GM19239 (cell line): Measurements from ENCODE around the gene TYRO3.
"Not testable (repeated sequence)": the region's sequence is repeated elsewhere in the genome, so short reads cannot be mapped to it uniquely, and the experiment has no call there.

ENCODE experiments used
- DNase-seq: peaks from one replicate; pipeline ENCODE4 v3.0.0; 2011; ENCODE audit warnings: low spot score; ENCODE audit not compliant: insufficient read length
- FAIRE-seq: peaks from 2 replicates; lab custom pipeline; 2011; peaks lifted over from hg19 to GRCh38; lab: Jason Lieb, UNC

The TYRO3 gene

GRCh38 chr15:41569232-41569631 lies 10.2 kb downstream of the TYRO3 start:
- FAIRE-seq = not testable (repeated sequence)

GRCh38 chr15:41570764-41571163 lies 11.8 kb downstream of the TYRO3 start:
- no peak for DNase-seq

More at GRCh38 chr15:41569232-41569631, 10.2 kb downstream of the TYRO3 start:
- not testable (repeated sequence) for DNase-seq

GRCh38 chr15:41571948-41572347 lies 12.9 kb downstream of the TYRO3 start:
- DNase-seq (no peak), FAIRE-seq (no peak)

More at GRCh38 chr15:41570764-41571163, 11.8 kb downstream of the TYRO3 start:
- FAIRE-seq = no peak

GRCh38 chr15:41572866-41573265 lies 13.9 kb downstream of the TYRO3 start:
- DNase-seq (no peak), FAIRE-seq (no peak)

- FAIRE-seq (no peak), DNase-seq (no peak)
These were observed 14.4 kb downstream of the TYRO3 start for GRCh38 chr15:41573396-41573795.

GRCh38 chr15:41574158-41574557 lies 15.1 kb downstream of the TYRO3 start:
- DNase-seq = no peak
- FAIRE-seq = no peak

- DNase-seq (no peak), FAIRE-seq (no peak)
These were observed 16.3 kb downstream of the TYRO3 start for GRCh38 chr15:41575282-41575681.

- no peak for DNase-seq
- FAIRE-seq = no peak
These were observed 19.1 kb downstream of the TYRO3 start for GRCh38 chr15:41577863-41578735.

- FAIRE-seq = no peak
- no peak for DNase-seq
These were observed 19.8 kb downstream of the TYRO3 start for GRCh38 chr15:41578736-41579383.

GRCh38 chr15:41581110-41581509 lies 22.1 kb downstream of the TYRO3 start:
- FAIRE-seq = no peak

GRCh38 chr15:41583795-41584194 lies 24.8 kb downstream of the TYRO3 start:
- DNase-seq (no peak), FAIRE-seq (no peak)

More at GRCh38 chr15:41581110-41581509, 22.1 kb downstream of the TYRO3 start:
- DNase-seq = no peak

GRCh38 chr15:41584636-41585126 lies 25.7 kb downstream of the TYRO3 start:
- no peak for DNase-seq
- no peak for FAIRE-seq

GRCh38 chr15:41585127-41586047 lies 26.4 kb downstream of the TYRO3 start:
- FAIRE-seq = no peak
- no peak for DNase-seq

GRCh38 chr15:41586531-41587282 lies 27.7 kb downstream of the TYRO3 start:
- DNase-seq, FAIRE-seq: not testable (repeated sequence)

- not testable (repeated sequence) for FAIRE-seq
These were observed 30.0 kb downstream of the TYRO3 start for GRCh38 chr15:41589018-41589417.

GRCh38 chr15:41589571-41589970 lies 30.6 kb downstream of the TYRO3 start:
- DNase-seq, FAIRE-seq: not testable (repeated sequence)

More at GRCh38 chr15:41589018-41589417, 30.0 kb downstream of the TYRO3 start:
- DNase-seq = not testable (repeated sequence)

- not testable (repeated sequence) for FAIRE-seq, DNase-seq
These were observed 32.2 kb downstream of the TYRO3 start for GRCh38 chr15:41591217-41591616.

GRCh38 chr15:41592718-41593117 lies 33.7 kb downstream of the TYRO3 start:
- not testable (repeated sequence) for DNase-seq, FAIRE-seq
